CD4-positive, alpha-beta T cell treated with Interleukin-21 for 1 hour (primary cell): ENCODE results near the gene VCAM1.

Experiments
- DNase-seq: peaks from one replicate; pipeline ENCODE4 v3.0.0-alpha.2; 2020

Gene VCAM1, protein sequence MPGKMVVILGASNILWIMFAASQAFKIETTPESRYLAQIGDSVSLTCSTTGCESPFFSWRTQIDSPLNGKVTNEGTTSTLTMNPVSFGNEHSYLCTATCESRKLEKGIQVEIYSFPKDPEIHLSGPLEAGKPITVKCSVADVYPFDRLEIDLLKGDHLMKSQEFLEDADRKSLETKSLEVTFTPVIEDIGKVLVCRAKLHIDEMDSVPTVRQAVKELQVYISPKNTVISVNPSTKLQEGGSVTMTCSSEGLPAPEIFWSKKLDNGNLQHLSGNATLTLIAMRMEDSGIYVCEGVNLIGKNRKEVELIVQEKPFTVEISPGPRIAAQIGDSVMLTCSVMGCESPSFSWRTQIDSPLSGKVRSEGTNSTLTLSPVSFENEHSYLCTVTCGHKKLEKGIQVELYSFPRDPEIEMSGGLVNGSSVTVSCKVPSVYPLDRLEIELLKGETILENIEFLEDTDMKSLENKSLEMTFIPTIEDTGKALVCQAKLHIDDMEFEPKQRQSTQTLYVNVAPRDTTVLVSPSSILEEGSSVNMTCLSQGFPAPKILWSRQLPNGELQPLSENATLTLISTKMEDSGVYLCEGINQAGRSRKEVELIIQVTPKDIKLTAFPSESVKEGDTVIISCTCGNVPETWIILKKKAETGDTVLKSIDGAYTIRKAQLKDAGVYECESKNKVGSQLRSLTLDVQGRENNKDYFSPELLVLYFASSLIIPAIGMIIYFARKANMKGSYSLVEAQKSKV

DNA sequence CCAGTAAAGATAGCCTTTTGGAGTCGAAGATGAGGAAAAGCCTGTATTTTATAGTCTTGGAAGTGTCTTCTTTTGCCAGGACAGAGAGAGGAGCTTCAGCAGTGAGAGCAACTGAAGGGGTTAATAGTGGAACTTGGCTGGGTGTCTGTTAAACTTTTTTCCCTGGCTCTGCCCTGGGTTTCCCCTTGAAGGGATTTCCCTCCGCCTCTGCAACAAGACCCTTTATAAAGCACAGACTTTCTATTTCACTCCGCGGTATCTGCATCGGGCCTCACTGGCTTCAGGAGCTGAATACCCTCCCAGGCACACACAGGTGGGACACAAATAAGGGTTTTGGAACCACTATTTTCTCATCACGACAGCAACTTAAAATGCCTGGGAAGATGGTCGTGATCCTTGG is at the start of gene VCAM1:
Gene VCAM1 (plus strand): TSS at position 253 of the 400 bp plus-strand sequence. CDS start 119 bp downstream, at position 372.
- DNase-seq, result no peak

DNA sequence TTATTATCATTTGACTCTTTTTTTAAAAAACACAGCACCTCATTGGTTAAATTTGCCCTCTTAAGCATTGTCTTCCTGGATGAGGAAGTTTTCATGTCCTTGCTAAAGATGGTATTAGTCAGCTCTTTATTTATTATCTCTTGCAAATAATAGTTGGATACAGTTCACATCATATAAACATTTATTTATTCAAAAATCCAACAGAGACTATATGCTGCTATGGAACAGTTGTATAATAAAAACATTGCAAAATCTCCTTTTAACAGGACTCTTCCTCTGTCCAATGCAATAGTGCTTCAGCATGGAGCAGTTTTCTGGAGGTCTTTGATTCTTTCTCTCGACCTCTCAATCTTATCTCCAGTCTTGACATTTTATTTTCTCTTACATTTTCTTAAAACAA is 49.5 kb upstream of the VCAM1 start:
- no peak for DNase-seq

DNA sequence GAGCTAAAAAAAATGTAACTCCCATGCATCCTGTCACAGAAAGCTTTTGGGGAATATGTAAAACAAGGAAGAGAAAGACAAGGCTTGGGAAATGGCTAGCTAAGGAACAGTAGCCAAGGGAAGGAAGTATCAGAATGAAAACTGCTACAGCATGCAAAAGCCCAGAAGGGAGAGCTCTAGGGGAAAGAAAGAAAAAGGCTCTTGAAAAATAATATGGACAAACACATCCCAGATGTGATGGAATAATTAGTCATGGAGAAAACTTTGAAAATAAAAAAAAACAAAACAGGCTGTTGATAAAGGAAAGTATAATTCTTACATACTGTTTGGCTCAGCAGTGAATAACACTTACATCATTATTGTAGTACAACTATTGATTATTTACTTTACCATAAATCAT is 47.9 kb upstream of the VCAM1 start:
- DNase-seq, result no peak

DNA sequence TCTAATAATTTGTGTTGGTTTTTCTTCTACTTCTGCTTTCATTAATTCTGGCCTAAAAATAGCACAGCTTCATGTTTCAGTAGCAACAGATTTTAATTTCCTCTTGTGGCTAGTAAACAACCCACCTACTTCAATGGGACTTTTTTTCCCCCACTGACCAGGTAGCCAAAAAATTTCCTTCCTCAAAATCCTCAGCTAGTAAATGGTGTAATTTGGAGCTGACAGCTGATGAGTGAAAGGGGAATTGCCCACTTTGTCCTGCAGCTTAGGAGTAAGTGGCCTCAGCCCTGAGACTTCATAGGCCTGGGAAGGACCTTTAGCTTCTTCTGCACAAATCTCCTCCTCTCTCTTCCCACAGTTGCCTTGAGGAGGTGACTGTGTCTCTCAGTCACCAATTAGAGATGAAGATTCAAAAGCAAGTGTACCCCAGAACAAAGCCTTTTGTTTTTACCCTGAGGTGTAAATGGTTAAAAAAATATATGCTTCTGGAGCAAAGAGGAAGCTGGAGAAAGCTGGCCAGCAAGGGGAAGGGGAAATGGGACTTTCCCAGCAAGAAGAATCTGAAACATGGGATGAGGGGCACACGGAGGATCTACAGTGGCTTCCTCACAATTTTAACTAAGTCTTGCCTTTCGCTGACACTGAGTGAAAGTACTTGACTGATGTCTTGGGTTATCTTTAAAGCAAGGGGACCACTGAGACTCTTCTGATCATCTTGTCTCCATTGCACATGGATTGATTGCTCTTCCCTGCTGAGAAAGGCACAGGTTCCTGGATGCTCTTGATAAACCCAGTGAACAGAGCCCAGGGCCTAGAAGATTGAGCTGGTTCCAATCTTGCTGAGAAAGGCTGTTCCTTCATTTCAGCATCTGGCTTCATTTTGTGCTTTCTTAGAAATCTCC is 35.8 kb upstream of the VCAM1 start:
- DNase-seq, result peak; percentile 2

DNA sequence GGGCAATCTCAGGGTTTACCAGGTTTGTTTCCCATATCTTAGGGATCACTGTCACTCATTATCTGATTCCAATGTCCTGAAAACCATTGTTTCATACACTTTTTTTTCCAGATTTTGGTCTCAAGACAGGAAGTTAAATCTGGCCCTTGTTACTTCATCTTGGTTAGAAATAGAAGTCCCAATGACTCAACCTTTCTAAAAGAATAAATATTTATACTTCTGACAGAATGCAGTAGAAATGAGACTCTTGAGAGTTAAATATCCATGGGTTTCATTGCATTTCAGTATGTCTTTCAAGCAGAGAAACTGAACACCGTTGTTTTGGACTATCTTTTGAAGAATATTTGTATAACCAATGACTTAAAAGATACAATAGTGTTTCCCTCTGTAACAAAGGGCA is 19.8 kb upstream of the VCAM1 start:
- no peak for DNase-seq

DNA sequence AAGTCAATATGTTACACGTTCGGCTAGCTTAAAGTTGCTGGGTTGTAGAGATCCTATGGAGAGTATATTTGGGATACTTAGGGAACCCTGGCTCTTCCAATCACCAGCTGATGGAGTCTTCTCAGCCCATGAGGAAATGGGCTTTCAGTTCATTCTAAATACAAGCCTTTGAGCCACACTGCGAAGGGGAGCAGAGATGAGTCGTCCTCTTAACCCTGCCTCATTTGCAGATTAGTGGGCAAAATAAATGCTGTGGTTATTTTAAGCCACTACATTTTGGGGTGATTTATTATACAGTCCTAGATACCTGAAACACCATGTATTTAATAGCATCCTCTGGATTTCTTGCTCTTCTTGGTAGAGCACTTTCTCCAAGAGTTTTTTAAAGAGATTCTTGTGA is 19.0 kb upstream of the VCAM1 start:
- no peak for DNase-seq

DNA sequence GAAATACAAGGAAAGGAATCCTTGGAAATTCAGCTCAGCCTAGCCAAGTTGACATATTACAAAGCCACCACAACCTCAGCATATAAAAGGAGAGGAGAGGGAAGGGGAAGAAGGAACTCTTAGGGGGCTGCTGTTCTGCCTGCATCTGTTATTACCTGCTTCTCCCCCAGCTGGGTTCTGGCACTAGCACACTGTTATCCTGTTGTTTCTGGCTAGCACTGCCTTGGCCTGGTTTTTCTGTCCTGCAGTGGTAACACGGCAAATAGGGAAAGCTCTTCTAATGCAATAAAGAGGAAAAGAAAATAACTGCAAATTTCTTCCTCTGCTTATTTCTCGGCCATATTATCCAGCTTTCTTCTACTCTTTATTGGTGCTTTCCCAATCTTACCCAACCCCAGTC is 16.5 kb upstream of the VCAM1 start:
- no peak for DNase-seq

DNA sequence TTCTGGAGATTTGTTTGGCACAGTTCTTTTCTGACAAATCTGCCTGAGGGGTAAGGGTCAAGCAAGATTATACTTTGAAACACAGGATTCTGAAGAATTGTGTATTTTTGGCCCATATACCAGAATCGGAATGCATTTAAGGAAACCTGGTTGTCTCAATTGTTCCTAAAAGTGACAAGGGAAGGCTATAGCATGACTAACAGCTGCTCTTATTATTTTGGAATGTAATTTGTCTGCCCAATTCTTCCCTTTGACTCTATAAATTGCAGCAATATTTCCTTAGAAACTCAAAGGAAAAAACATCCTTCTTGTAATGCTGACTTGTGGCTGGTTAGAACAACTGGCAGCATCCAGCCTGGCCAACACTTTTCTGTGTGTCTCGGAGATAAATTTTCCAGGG is 15.8 kb upstream of the VCAM1 start:
- no peak for DNase-seq

DNA sequence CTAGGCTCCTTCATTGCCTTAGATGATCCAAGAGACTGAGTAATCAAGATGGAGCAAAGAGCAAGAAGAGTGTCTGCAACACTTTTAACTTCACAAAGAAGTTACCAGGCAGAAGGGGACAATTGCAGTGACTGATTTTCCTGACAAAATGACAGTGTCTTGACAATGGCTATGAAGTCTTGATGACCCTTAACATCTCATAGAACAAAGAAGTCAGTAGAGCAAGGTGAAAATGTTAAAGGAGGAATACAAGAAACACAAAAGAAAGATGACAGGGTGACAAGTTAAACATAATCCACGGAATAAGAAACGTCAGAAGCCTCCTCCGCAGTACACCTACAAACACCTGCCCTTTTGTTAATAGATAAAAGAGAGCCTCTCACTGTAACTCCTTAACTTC is 15.1 kb upstream of the VCAM1 start:
- DNase-seq, result no peak

DNA sequence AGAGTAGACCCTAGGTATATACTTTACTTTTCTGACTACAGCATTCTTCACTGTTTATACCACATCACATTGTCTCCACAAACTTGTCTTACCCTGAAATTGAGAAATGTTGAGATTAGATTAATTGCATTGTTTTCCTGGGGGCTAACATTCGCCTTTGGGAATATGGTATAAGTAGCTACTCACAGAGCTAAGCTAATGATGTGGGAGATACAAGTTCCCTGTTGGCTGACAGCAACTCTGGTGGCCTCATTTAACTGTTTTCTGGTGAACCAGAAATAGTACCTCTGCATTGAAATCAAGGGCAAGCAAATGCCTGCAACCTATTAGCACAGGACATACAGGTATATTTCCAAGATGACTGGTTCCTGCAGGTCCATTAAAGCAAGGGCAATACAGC is 13.2 kb upstream of the VCAM1 start:
- DNase-seq, result no peak

DNA sequence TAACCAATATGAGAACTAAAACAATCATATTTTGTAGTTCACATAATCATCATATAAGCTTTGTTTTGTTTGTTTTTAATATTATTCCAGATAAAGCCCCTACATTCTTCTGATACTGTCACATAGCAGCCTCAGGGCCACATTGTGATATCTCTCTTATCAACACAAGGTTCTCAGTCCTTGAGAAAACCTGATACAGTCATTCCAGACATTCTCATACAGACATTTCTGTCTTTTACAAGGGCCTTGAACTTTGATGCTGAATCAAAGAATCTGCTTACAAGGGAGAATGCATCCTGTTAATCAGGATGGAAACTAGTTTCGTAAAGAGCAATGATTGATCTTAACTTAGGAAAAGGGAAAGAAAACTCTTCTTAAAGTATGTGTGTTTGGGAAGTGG is 12.7 kb upstream of the VCAM1 start:
- DNase-seq, result no peak

DNA sequence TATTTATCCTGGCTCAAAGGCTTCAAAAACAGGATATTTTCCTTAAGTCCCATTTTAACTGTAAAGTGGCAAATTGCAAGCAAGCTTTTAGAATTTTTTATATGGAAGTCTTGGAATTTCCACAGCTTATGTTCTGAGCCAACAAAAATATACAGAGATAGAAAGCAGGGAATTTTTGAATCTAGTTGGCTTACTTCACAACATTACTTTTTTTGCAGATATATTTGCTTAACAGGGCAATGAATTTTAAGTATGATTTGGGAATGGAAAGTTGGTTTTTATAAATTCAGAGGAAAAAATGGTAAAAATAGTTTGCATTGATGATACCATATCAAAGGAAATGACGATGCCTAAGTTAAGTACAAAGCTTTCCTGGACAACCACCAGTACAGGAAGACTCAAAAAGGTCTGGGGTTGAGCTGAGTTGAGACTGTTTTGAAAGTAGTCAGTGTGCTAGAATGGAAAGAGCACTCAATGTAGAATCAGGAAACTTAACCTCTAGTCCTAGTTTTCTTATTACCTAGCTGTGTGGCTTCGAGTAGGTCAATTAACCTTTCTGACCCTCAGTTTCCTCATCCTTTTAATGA is 11.0 kb upstream of the VCAM1 start:
- DNase-seq, result no peak

DNA sequence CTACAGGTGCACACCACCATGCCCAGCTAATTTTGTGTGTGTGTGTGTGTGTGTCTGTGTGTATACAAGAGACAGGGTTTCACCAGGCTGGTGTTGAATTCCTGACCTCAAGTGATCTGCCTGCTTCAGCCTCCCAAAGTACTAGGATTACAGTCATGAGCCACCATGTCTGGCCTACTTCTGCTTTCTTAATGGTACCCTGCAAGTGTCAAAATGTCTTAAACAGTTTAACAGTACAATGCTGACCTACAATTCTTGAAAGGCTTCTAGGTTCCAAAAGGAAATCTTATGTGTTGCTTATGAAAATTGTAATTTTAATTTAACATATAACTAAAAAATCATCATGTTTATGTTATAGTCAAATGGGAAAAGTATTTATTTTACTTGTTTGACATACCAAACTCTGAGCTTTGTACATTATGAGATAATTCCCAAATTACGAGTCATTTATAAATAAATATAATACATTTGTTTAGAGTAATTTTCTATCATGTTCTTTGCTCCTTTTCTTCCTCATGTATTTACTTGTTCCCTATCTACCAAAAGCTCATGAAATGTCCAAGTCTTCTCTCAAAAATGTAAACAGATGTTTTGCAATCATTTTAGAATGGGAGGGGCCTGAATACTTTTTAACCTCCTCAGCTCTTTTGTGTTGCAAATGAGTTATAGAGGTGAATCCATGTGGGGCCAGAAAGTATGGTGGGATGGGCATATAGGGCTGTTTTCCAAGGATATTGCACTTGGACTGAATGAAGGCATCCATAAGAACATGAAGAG is 8.4 kb upstream of the VCAM1 start:
- no peak for DNase-seq

DNA sequence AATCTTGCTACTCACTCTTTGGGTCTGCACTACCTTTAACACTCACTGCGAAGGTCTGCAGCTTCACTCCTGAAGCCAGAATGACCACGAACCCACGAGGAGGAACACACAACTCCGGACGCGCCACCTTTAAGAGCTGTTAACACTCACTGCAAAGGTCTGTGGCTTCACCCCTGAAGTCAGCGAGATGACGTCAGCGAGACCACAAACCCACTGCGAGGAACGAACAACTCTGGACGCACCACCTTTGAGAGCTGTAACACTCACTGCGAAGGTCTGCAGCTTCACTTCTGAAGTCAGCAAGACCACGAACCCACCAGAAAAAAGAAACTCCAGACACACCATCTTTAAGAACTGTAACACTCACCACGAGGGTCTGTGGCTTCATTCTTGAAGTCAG is 6.5 kb upstream of the VCAM1 start:
- DNase-seq, result peak; percentile 66

DNA sequence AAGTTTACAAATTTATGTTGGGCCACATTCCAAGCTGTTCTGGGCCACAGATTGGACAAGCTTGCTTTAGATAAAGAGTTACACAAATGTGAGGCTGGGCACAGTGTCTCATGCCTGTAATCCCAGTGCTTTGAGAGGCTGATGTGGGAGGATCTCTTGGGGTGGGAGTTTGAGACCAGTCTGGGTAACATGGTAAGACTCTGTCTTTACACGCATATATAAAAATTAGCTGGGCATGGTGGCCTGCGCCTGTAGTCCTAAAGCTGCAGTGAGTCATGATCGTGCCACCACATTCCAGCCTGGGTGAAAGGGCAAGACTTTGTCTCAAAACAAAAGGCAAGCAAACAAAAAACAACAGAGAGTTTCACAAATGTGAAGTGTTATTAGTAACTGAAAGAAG is 5.9 kb upstream of the VCAM1 start:
- no peak for DNase-seq

DNA sequence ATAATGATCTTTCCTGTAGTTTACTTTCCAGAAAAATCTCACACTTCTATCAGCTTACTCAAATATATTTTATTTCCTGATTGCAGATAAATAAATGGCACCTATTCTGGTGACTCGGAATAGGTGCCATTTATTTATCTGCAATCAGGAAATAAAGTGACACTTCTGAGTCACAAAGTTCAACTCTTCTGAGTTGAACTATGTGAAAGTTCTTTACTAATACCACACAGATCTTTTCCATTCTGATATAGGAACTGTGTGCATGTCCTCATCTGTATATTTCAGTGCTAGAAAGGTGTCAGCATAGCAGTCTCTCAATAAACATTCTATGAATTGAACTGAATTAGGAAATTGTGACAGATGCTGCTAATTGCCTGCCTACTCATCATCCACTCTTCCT is 4.9 kb upstream of the VCAM1 start:
- DNase-seq, result no peak

DNA sequence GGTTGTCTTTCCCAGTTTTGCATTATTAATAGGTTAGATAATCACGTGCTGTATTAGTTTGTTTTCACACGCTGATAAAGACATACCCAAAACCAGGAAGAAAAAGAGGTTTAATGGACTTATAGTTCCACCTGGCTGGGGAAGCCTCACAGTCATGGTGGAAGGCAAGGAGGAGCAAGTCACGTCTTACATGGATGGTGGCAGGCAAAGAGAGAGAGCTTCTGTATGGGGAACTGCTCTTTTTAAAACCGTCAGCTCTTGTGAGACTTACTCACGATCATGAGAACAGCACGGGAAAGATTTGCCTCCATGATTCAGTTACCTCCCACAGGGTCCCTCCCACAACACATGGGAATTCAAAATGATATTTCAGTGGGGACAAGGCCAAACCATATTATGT is 2.3 kb upstream of the VCAM1 start:
- DNase-seq, result no peak

DNA sequence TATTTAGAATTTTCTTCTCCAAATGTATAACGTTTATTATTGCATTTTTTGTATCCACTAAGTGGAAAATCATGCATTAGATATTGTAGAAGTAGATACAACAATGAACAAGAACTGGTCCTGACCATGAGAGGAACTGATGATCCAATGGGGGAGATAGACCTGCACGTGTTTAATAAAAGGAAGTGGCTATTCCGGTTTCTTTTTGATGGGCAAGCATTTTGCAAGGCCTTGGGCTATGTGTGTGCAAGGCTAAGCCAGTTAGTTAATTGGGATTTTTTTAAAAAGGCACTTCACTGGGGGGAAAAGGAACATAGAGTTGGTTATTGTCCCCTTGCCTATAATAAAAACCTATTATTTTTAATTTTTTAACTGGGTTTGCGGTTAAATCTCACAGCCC is 961 bp upstream of the VCAM1 start:
- no peak for DNase-seq

DNA sequence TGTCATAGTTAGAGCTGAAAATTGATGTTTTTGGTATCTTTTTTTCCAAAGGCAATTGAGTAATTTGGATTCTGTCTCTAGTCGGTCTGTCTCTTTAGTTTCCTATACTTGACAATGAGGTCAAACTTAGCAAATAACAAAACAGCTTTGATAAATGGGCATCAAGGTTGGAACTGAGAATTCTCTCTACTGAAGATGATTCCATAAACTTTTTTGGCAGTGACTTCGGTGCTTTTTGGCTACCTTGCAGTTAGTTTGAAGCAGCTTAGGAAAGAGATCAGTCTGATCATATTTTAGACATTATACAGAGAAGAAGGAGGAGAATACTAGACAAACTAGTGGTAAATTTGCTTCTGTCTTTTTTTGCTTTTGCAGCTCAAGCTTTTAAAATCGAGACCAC is 559 bp downstream of the VCAM1 start:
- DNase-seq, result no peak

DNA sequence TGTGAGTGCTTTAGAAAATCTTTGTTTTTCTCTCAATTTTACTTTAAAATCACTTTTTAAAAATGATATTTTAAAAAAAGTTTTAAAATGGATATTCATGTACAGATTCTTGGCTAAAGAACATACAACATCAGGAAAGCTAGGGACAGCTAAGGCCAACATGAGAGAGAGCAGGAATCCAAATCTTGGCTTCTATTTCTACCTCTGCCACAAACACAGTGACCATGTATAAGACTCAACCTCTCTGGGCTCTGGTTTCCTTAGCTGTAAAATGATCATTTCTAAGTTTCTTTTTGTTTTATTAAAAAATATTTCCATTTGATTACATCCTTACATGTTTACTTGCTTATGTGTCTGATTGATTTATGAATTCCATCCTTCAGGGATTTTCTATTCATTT is 1.2 kb downstream of the VCAM1 start:
- no peak for DNase-seq

DNA sequence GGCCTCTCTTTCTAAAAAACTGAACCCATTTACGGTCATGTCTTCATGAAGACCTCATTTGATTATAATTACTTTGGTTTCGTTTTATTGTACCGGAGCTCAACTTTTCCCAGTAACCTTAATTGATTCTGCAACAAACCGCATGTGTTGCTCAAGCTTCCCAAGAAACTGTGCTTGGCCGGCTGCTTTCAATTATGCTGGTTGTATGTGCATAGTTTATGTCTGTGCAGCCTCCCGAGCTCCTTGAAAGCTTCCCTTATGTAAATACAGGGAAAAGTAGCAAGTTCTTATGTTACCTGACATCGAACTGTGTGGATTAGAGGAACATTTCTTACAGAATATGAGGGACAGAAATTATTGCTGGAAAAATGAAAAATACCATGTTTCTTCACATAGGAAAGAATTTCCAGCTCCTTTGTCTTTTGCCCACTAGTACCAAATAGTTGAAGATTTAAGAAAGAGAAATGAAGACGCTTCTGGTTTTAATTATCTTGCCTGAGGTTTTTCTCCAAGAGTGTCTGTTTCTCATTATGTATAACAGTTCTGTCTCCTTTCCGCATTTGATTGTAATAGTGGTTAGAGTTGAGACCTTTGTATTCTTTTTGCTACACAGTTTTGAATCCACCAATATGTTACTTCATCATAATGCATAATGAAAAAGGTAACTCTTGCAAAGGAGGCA is 2.1 kb downstream of the VCAM1 start:
- no peak for DNase-seq

DNA sequence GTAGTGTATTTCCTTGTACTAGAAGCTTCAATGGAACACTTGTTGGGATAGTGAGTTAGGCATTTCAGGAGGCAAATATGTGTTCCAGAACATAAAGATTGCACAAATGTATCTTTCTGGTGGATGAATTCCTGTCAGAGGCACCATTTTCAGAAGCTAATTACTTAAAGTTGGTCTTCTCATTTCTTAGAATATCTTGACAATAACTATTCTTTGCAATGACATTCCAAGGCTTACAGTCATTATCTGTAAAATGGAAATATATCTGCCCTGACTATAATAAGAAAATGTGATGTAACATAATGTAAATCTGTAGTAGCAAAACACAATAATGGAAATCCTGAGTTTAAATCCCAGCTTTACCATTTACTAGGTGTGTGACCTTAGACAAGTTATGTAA is 2.7 kb downstream of the VCAM1 start:
- no peak for DNase-seq
